Activated CD8-positive, alpha-beta T cell treated with anti-CD3 and anti-CD28 coated beads, Interleukin-2, amount 10 ng/mL, durations not matched to agents 7 days and 5 days (primary cell): Measurements from ENCODE around the gene HOXB7. TPM values are rescaled to one million over a fixed set of nuclear protein-coding genes. Genes with fewer than 3 reads are reported as not detected.

Source experiments
- ATAC-seq: fragments of 150-1000 bp; cut with Tn5 transposase; one replicate; pipeline ENCODE4 v1.10.0; 2021; ENCODE audit warnings: moderate library complexity
- CTCF ChIA-PET: fragments of 350-600 bp; sonication (Branson Sonifier 250); formaldehyde crosslinking; loops from one replicate; lab custom pipeline; 2021; ENCODE audit warnings: antibody characterized with exemption; lab: Charles Lee
- POLR2A ChIA-PET: fragments of 350-600 bp; sonication (Branson Sonifier 250); formaldehyde crosslinking; loops from one replicate; lab custom pipeline; 2021; ENCODE audit warnings: antibody characterized with exemption; lab: Charles Lee
- DNase-seq: peaks from one replicate; pipeline ENCODE4 v3.0.0-alpha.2; 2020
- H3K27ac Mint-ChIP-seq: one replicate; pipeline ENCODE4 v1.8.0; 2021; ENCODE audit warnings: mild to moderate bottlenecking, mixed read lengths
- H3K27me3 Mint-ChIP-seq: one replicate; pipeline ENCODE4 v1.8.0; 2021; ENCODE audit warnings: low read depth, mixed read lengths
- H3K36me3 Mint-ChIP-seq: one replicate; pipeline ENCODE4 v1.8.0; 2021; ENCODE audit warnings: low read depth, mixed read lengths
- H3K4me1 Mint-ChIP-seq: one replicate; pipeline ENCODE4 v1.8.0; 2021; ENCODE audit warnings: low read depth, mixed read lengths
- H3K4me3 Mint-ChIP-seq: one replicate; pipeline ENCODE4 v1.8.0; 2021; ENCODE audit warnings: mild to moderate bottlenecking, mixed read lengths
- H3K9me3 Mint-ChIP-seq: one replicate; pipeline ENCODE4 v1.8.0; 2022; ENCODE audit warnings: mixed read lengths; ENCODE audit not compliant: insufficient read depth
- total RNA-seq, 2 experiments: library from RNA; stranded (reverse); gene quantifications; one replicate each; pipeline ENCODE4 v1.2.3, GENCODE V29; 2021

Gene HOXB7
- total RNA-seq, 2 experiments from 2014 or later: 0.87 to 0.91 TPM

GRCh38 chr17:48578616-48579470 lies 32.0 kb downstream of the HOXB7 start:
- H3K9me3 Mint-ChIP-seq: no peaks in the 10 kb centered on the region
- H3K27me3 Mint-ChIP-seq: peaks cover 45% of the 10 kb centered on the region
- peak; percentile 60 for ATAC-seq
- ChIA-PET POLR2A (no interaction called here), CTCF (interaction anchor here (0.8 to 1.4 kb wide), 4 partner anchors 14 to 242 kb away, joined by 3 to 6 read pairs (median 4); no protein-coding TSS in a partner anchor)
- H3K4me1 Mint-ChIP-seq: peaks cover 61% of the 10 kb centered on the region
- peaks cover 10% of the 10 kb centered on the region for H3K36me3 Mint-ChIP-seq
- H3K4me3 Mint-ChIP-seq: peak overlapping the region; percentile 90
- DNase-seq: no peak
- peak overlapping the region; percentile 79 for H3K27ac Mint-ChIP-seq

GRCh38 chr17:48577946-48578615 lies 32.7 kb downstream of the HOXB7 start, which contains the start of gene HOXB4:
Gene HOXB4, minus strand, starts transcription at chr17:48578350. Its CDS starts 31 bp downstream, at chr17:48578319.
- Mint-ChIP-seq H3K9me3 (no peaks in the 10 kb centered on the region), H3K27ac (peak within 1 kb of the TSS; percentile 79), H3K36me3 (peaks cover 10% of the 10 kb centered on the region), H3K4me3 (peak within 1 kb of the TSS; percentile 90), H3K4me1 (peaks cover 67% of the 10 kb centered on the region), H3K27me3 (peaks cover 38% of the 10 kb centered on the region)
- ChIA-PET CTCF (interaction anchor here (1.1 kb wide), 1 partner anchor 242 kb away, joined by 3 read pairs; no protein-coding TSS in a partner anchor), POLR2A (no interaction called here)
- ATAC-seq: peak; percentile 86
- DNase-seq: peak; percentile 83

GRCh38 chr17:48577330-48577945 lies 33.4 kb downstream of the HOXB7 start:
- Mint-ChIP-seq H3K27ac (peak overlapping the region; percentile 67), H3K9me3 (no peaks in the 10 kb centered on the region), H3K4me3 (peak overlapping the region; percentile 82), H3K4me1 (peaks cover 63% of the 10 kb centered on the region), H3K36me3 (peaks cover 8% of the 10 kb centered on the region), H3K27me3 (peaks cover 31% of the 10 kb centered on the region)
- CTCF ChIA-PET: interaction anchor here (1.1 kb wide), 1 partner anchor 11 kb away, joined by 3 read pairs; no protein-coding TSS in a partner anchor
- POLR2A ChIA-PET: no interaction called here
- ATAC-seq (peak; percentile 17), DNase-seq (no peak)

- ATAC-seq (no peak), DNase-seq (no peak)
- ChIA-PET POLR2A (no interaction called here), CTCF (interaction anchor here (1.1 to 1.2 kb wide), 2 partner anchors 11 to 16 kb away, joined by 3 read pairs; partner anchors contain the start of gene HOXB5)
- Mint-ChIP-seq H3K4me1 (peaks cover 57% of the 10 kb centered on the region), H3K27ac (no peak overlapping the region), H3K4me3 (peak overlapping the region; percentile 82), H3K27me3 (peaks cover 27% of the 10 kb centered on the region), H3K36me3 (peaks cover 7% of the 10 kb centered on the region), H3K9me3 (no peaks in the 10 kb centered on the region)
These were observed 34.1 kb downstream of the HOXB7 start for GRCh38 chr17:48576479-48577309.

- Mint-ChIP-seq H3K27me3 (peaks cover 19% of the 10 kb centered on the region), H3K4me3 (peak overlapping the region; percentile 27), H3K27ac (no peak overlapping the region), H3K4me1 (peaks cover 50% of the 10 kb centered on the region), H3K36me3 (peaks cover 7% of the 10 kb centered on the region), H3K9me3 (no peaks in the 10 kb centered on the region)
- ChIA-PET CTCF (interaction anchor here (1.2 kb wide), 1 partner anchor 17 kb away, joined by 3 read pairs; the partner anchor contains the start of gene HOXB5), POLR2A (no interaction called here)
- ATAC-seq (no peak), DNase-seq (no peak)
These were observed 34.9 kb downstream of the HOXB7 start for GRCh38 chr17:48575673-48576478.

GRCh38 chr17:48575066-48575582 lies 35.7 kb downstream of the HOXB7 start:
- Mint-ChIP-seq H3K4me1 (peaks cover 46% of the 10 kb centered on the region), H3K36me3 (peaks cover 7% of the 10 kb centered on the region), H3K27ac (no peak overlapping the region), H3K9me3 (no peaks in the 10 kb centered on the region), H3K4me3 (no peak overlapping the region), H3K27me3 (peaks cover 13% of the 10 kb centered on the region)
- CTCF ChIA-PET: interaction anchor here (1.0 to 1.2 kb wide), 3 partner anchors 18 to 267 kb away, joined by 3 to 5 read pairs (median 3); partner anchors contain the start of gene HOXB5
- ATAC-seq (no peak), DNase-seq (no peak)
- POLR2A ChIA-PET: interaction anchor here (0.7 kb wide), 1 partner anchor 11 kb away, joined by 3 read pairs; no protein-coding TSS in a partner anchor

GRCh38 chr17:48574505-48575065 lies 36.2 kb downstream of the HOXB7 start:
- no peak overlapping the region for H3K27ac Mint-ChIP-seq
- no peak overlapping the region for H3K4me3 Mint-ChIP-seq
- peaks cover 43% of the 10 kb centered on the region for H3K4me1 Mint-ChIP-seq
- no peak for DNase-seq
- POLR2A ChIA-PET: interaction anchor here (0.7 kb wide), 2 partner anchors 11 to 24 kb away, joined by 3 read pairs; no protein-coding TSS in a partner anchor
- no peaks in the 10 kb centered on the region for H3K9me3 Mint-ChIP-seq
- ATAC-seq: no peak
- peaks cover 7% of the 10 kb centered on the region for H3K36me3 Mint-ChIP-seq
- H3K27me3 Mint-ChIP-seq: peaks cover 8% of the 10 kb centered on the region
- CTCF ChIA-PET: interaction anchor here (0.7 to 1.0 kb wide), 4 partner anchors 28 to 266 kb away, joined by 3 to 5 read pairs (median 3); no protein-coding TSS in a partner anchor

- H3K4me1 Mint-ChIP-seq: peaks cover 25% of the 10 kb centered on the region
- ATAC-seq (no peak), DNase-seq (no peak)
- CTCF ChIA-PET: no interaction called here
- no peak overlapping the region for H3K4me3 Mint-ChIP-seq
- H3K9me3 Mint-ChIP-seq: no peaks in the 10 kb centered on the region
- H3K27me3 Mint-ChIP-seq: peaks cover 6% of the 10 kb centered on the region
- peaks cover 17% of the 10 kb centered on the region for H3K36me3 Mint-ChIP-seq
- no peak overlapping the region for H3K27ac Mint-ChIP-seq
- POLR2A ChIA-PET: no interaction called here
These were observed 38.9 kb downstream of the HOXB7 start for GRCh38 chr17:48571826-48572417.

- CTCF ChIA-PET: interaction anchor here (1.6 kb wide), 1 partner anchor 219 kb away, joined by 4 read pairs; no protein-coding TSS in a partner anchor
- Mint-ChIP-seq H3K27me3 (peaks cover 6% of the 10 kb centered on the region), H3K4me1 (peaks cover 20% of the 10 kb centered on the region), H3K27ac (no peak overlapping the region), H3K9me3 (no peaks in the 10 kb centered on the region), H3K4me3 (no peak overlapping the region), H3K36me3 (peaks cover 17% of the 10 kb centered on the region)
- ATAC-seq: no peak
- no peak for DNase-seq
- POLR2A ChIA-PET: no interaction called here
These were observed 39.6 kb downstream of the HOXB7 start for GRCh38 chr17:48571024-48571818.
